K562 (cell line): ENCODE results near the gene ST6GALNAC3. TPM values are rescaled to one million over a fixed set of nuclear protein-coding genes. Genes with fewer than 3 reads are reported as not detected.
A peak's percentile ranks its signal among the peaks of the same experiment; 100 is the strongest.

ENCODE experiments used
- ATAC-seq: fragments of 200-7000 bp; cut with Tn5 transposase; 3 replicates; pipeline ENCODE4 v1.9.1; 2020; ENCODE audit warnings: moderate library complexity
- BruUV-seq: library from RNA; stranded (reverse); fragments of 400-500 nt; replicated peaks from 2 replicates; lab custom pipeline; 2021; lab: Mats Ljungman, UMichigan
- CTCF ChIA-PET: fragments of 300-600 bp; formaldehyde crosslinking; extraction: SDS; loops from one replicate; lab custom pipeline; 2021; ENCODE audit warnings: low intra/inter-chr PET ratio; lab: Yijun Ruan, JAX
- POLR2A ChIA-PET: fragments of 300-600, 350-650 bp; sonication (Branson Sonifier 250); formaldehyde crosslinking; extraction: SDS; loops from one replicate; lab custom pipeline; 2021; ENCODE audit warnings: antibody characterized with exemption, inconsistent platforms; lab: Yijun Ruan, JAX
- DNase-seq, 4 experiments: peaks; one replicate each; pipeline versions ENCODE4 v3.0.0 to v3.0.0-alpha.2; 2011 to 2018; ENCODE audit warnings: low spot score in 3 of 4, mixed read lengths in 3 of 4; ENCODE audit errors: extremely low read depth in 1 of 4
- FAIRE-seq: peaks from 2 replicates; lab custom pipeline; 2011; peaks lifted over from hg19 to GRCh38; lab: Jason Lieb, UNC
- H2AFZ ChIP-seq: 2 replicates; pipeline ENCODE4 v1.6.0; 2011; ENCODE audit warnings: low read depth, low read length, control low read depth, inconsistent platforms
- H3K27ac ChIP-seq: fragments of 200-600 bp; 3 replicates; pipeline ENCODE4 v1.8.0; 2011; ENCODE audit warnings: low read depth, mild to moderate bottlenecking, control low read depth, inconsistent platforms, low read length, moderate library complexity, mixed read lengths; ENCODE audit errors: extremely low read depth
- H3K27me3 ChIP-seq, 2 experiments: fragments of 300-600 bp in 1 of 2; 2 replicates in 1 of 2; 3 replicates in 1 of 2; pipeline versions ENCODE4 v1.6.0 to v1.8.0; 2011; ENCODE audit warnings: inconsistent platforms in 2 of 2, low read length in 2 of 2, mild to moderate bottlenecking in 1 of 2, mixed read lengths in 1 of 2, moderate library complexity in 1 of 2; ENCODE audit not compliant: control insufficient read depth in 2 of 2, insufficient read depth in 2 of 2
- H3K36me3 ChIP-seq: fragments of 300-600 bp; 3 replicates; pipeline ENCODE4 v1.8.0; 2011; ENCODE audit warnings: mild to moderate bottlenecking, low read length, inconsistent platforms; ENCODE audit not compliant: control insufficient read depth, insufficient read depth
- H3K4me1 ChIP-seq, 2 experiments: fragments of 200-600 bp in 1 of 2; replicated peaks in 1 of 2; 2 replicates in 1 of 2; 3 replicates in 1 of 2; pipeline versions ENCODE4 v1.5.1 to v1.8.0; 2011; ENCODE audit warnings: inconsistent platforms in 2 of 2, low read length in 2 of 2, mild to moderate bottlenecking in 1 of 2, mixed read lengths in 1 of 2, moderate library complexity in 1 of 2; ENCODE audit not compliant: control insufficient read depth in 2 of 2, insufficient read depth in 2 of 2
- H3K4me2 ChIP-seq: 2 replicates; pipeline ENCODE4 v1.6.1; 2011; ENCODE audit warnings: low read length, control low read depth, inconsistent platforms, mixed read lengths; ENCODE audit not compliant: insufficient read depth
- H3K4me3 ChIP-seq: fragments of 200-600 bp; sonication (generic), shearing (Covaris generic); 2 replicates; pipeline ENCODE4 v1.5.1; 2016; ENCODE audit warnings: control low read depth, inconsistent platforms
- H3K79me2 ChIP-seq: fragments of 200-600 bp; 3 replicates; pipeline ENCODE4 v1.8.0; 2011; ENCODE audit warnings: low read length, inconsistent platforms; ENCODE audit not compliant: control insufficient read depth, insufficient read depth
- H3K9ac ChIP-seq, 2 experiments: 2 replicates each; pipeline versions ENCODE4 v1.6.0 to v1.6.1; 2011; ENCODE audit warnings: low read depth in 2 of 2, low read length in 2 of 2, control low read depth in 1 of 2, inconsistent platforms in 1 of 2, mild to moderate bottlenecking in 1 of 2, mixed read lengths in 1 of 2; ENCODE audit not compliant: insufficient read depth in 1 of 2
- H3K9me1 ChIP-seq: one replicate; pipeline ENCODE4 v1.6.0; 2011; ENCODE audit warnings: inconsistent platforms, mild to moderate bottlenecking, low read length, moderate library complexity; ENCODE audit not compliant: control insufficient read depth, insufficient read depth
- H3K9me3 ChIP-seq: replicated peaks from 2 replicates; pipeline ENCODE4 v1.5.1; 2011; ENCODE audit warnings: low read depth, low read length, inconsistent platforms; ENCODE audit not compliant: control insufficient read depth, insufficient read depth
- H4K20me1 ChIP-seq: replicated peaks from 2 replicates; pipeline ENCODE4 v1.6.1; 2011; ENCODE audit warnings: low read length, inconsistent platforms, mixed read lengths; ENCODE audit not compliant: control insufficient read depth, insufficient read depth
- C11orf30 ChIP-seq: fragments of 450-650 bp; IDR thresholded peaks from 2 replicates; pipeline ENCODE4 v1.6.1; 2016; ENCODE audit warnings: low read depth, mild to moderate bottlenecking
- DMBX1 ChIP-seq: fragments of 250-450 bp; sonication (Bioruptor Pico); IDR thresholded peaks from 2 replicates; pipeline ENCODE4 v1.8.0; 2022; ENCODE audit warnings: inconsistent platforms, mild to moderate bottlenecking, moderate library complexity, borderline replicate concordance
- HBP1 ChIP-seq: fragments of 450-650 bp; formaldehyde crosslinking; IDR thresholded peaks from 2 replicates; pipeline ENCODE4 v1.4.0; 2022; ENCODE audit warnings: missing genetic modification characterization
- HCFC1 ChIP-seq: IDR thresholded peaks from 2 replicates; pipeline ENCODE4 v1.6.1; 2012; ENCODE audit warnings: low read depth, low read length, improper control_type of control experiment
- MAFF ChIP-seq: IDR thresholded peaks from 2 replicates; pipeline ENCODE4 v1.6.1; 2012; ENCODE audit warnings: low read length, improper control_type of control experiment
- MAFK ChIP-seq: IDR thresholded peaks from 2 replicates; pipeline ENCODE4 v1.6.1; 2011; ENCODE audit warnings: low read length, improper control_type of control experiment
- TEAD1 ChIP-seq, 2 experiments: fragments of 450-650 bp in 1 of 2; sonication (generic) in 1 of 2; formaldehyde crosslinking; IDR thresholded peaks; 2 replicates each; pipeline versions ENCODE4 v1.4.0 to v1.8.0; 2020 to 2022; ENCODE audit warnings: mild to moderate bottlenecking in 2 of 2, missing genetic modification reagents in 1 of 2
- ZNF316 ChIP-seq: fragments of 450-650 bp; IDR thresholded peaks from 2 replicates; pipeline ENCODE4 v1.6.1; 2016
- WGBS: fragments of 100-300 bp; shearing (Covaris generic); methylation state at CpG from one replicate; pipeline ENCODE4 v1.1.6; 2016; ENCODE audit warnings: low coverage, mixed read lengths; ENCODE audit not compliant: insufficient coverage; ENCODE audit errors: missing lambda C conversion rate; 5-methylcytosine and 5-hydroxymethylcytosine counted together
- in situ Hi-C: fragments of 300-500 bp; cut with MboI; formaldehyde crosslinking; loops from 4 replicates; pipeline ENCODE4 v1.15.0; 2018; ENCODE audit warnings: inconsistent platforms, mixed read lengths
- intact Hi-C: fragments of 100-400 bp; cut with micrococcal nuclease; formaldehyde crosslinking; loops from 2 replicates; pipeline ENCODE4 v1.14.2; 2022
- polyA plus RNA-seq, 8 experiments: library from polyadenylated mRNA; depleted of rRNA in 4 of 8; stranded (reverse) in 5 of 8; unstranded in 3 of 8; fragments of >200 nt; fragmentation: Nextera tagmentation in 2 of 8; fragmentation: Illumina TruSeq in 1 of 8; extraction: Ambion mirVana in 2 of 8; extraction: Trizol in 1 of 8; gene quantifications; 2 replicates each; pipeline versions ENCODE4 v1.2.1 to v1.2.3, GENCODE V29; 2011 to 2014; ENCODE audit warnings: inconsistent platforms in 1 of 8, missing spikeins in 1 of 8
- total RNA-seq, 7 experiments: library from RNA; depleted of rRNA in 6 of 7; stranded (reverse); fragments of >200 nt in 6 of 7; fragmentation: Illumina TruSeq in 2 of 7; extraction: Trizol in 2 of 7; gene quantifications; 2 replicates each; pipeline versions ENCODE4 v1.2.1 to v1.2.3, GENCODE V29; 2011 to 2021; ENCODE audit warnings: low replicate concordance in 1 of 7

Gene ST6GALNAC3
- total and polyA plus RNA-seq, 9 of the 15 experiments (the other 6 are each of a cell fraction or from before 2014, with no cell fraction given): 0.04 to 0.29 (median 0.18) TPM; not detected in 6

DNA sequence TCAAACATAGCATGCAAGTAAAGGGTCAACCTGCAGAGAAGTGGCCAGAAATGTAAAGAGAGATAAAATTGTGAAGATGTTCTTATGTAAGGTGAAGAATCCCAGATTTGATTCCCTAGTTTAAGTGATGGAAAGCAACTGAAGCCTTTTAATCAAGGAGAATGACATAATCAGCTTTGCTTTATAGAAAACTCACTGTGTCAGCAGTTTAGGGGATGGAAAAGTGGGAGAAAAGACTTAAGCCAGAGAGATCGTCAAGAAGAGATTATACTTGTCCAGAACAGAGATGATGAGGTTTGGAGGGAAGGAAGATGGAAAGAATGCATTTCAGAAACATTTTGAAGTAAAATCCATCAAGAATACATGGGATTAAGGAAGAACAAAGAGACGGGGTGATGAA is 517.4 kb downstream of the ST6GALNAC3 start:
- POLR2A ChIA-PET: no interaction called here
- H3K9ac ChIP-seq: no peak overlapping the region
- no peaks in the 10 kb centered on the region for H3K4me1 ChIP-seq
- H3K27ac ChIP-seq: no peak overlapping the region
- no peaks in the 10 kb centered on the region for H3K27me3 ChIP-seq
- no peak overlapping the region for H3K4me2 ChIP-seq
- DNase-seq: no peak
- no peak overlapping the region for H3K4me3 ChIP-seq
- CTCF ChIA-PET: no interaction called here
- no peaks in the 10 kb centered on the region for H3K79me2 ChIP-seq
- H2AFZ ChIP-seq: no peak overlapping the region
- H3K9me3 ChIP-seq: no peaks in the 10 kb centered on the region
- no peaks in the 10 kb centered on the region for H3K36me3 ChIP-seq
- BruUV-seq: no TSS peak
- ATAC-seq: no peak
- H3K9me1 ChIP-seq: no peaks in the 10 kb centered on the region
- FAIRE-seq: no peak
- in situ Hi-C loops: no loop called here
- TF ChIP-seq DMBX1 (CRISPR knock-in tag): no peak
- TF ChIP-seq TEAD1 (CRISPR knock-in tag; IDR thresholded peaks at IDR 0.05): no peak
- TF ChIP-seq HCFC1: no peak
- TF ChIP-seq ZNF316: peak; percentile 59; the same call in 1 of the 2 replicates
- peak; percentile 23; the same call in 1 of the 2 replicates for TF ChIP-seq C11orf30
- TF ChIP-seq MAFK: no peak
- TF ChIP-seq MAFF: peak; percentile 24; the same call in 1 of the 2 replicates
- TF ChIP-seq HBP1 (CRISPR knock-in tag): no peak
- intact Hi-C loops: no loop called here
- no peaks in the 10 kb centered on the region for H4K20me1 ChIP-seq
- 0% methylated on average over 2 of the region's 2 CpGs for WGBS
